Astrocyte (in vitro differentiated cells and primary cell): ENCODE measurements around the gene ABCG8.

Experiments
- EZH2 ChIP-seq: IDR thresholded peaks from 2 replicates; pipeline ENCODE4 v1.6.1; 2012; ENCODE audit warnings: mild to moderate bottlenecking, low read length, inconsistent platforms; ENCODE audit not compliant: insufficient read depth
- TF ChIP-seq, protein P1 (sequence below): IDR thresholded peaks from 2 replicates; pipeline ENCODE4 v1.5.1; 2011; ENCODE audit warnings: low read depth, mild to moderate bottlenecking, inconsistent platforms, low read length, moderate library complexity; ENCODE audit not compliant: insufficient read depth

DNA sequence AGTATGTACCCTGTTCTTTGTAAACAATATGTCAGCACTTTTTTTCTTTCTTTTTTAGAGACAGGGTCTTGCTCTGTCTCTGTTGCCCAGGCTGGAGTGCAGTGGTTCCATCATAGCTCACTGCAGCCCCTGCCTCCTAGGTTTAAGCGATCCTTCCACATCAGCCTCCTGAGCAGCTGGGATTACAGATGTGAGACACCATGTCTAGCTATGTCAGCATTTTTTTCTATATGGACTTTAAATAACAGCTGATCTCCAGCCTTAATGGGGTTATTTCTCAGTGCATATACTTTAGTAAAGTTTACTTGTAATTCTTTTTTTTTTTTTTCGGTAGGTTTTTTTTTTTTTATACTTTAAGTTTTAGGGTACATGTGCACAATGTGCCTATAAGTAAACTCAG lies 26.8 kb upstream of the ABCG8 start:
- TF ChIP-seq, protein P1, sequence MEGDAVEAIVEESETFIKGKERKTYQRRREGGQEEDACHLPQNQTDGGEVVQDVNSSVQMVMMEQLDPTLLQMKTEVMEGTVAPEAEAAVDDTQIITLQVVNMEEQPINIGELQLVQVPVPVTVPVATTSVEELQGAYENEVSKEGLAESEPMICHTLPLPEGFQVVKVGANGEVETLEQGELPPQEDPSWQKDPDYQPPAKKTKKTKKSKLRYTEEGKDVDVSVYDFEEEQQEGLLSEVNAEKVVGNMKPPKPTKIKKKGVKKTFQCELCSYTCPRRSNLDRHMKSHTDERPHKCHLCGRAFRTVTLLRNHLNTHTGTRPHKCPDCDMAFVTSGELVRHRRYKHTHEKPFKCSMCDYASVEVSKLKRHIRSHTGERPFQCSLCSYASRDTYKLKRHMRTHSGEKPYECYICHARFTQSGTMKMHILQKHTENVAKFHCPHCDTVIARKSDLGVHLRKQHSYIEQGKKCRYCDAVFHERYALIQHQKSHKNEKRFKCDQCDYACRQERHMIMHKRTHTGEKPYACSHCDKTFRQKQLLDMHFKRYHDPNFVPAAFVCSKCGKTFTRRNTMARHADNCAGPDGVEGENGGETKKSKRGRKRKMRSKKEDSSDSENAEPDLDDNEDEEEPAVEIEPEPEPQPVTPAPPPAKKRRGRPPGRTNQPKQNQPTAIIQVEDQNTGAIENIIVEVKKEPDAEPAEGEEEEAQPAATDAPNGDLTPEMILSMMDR, result no peak
- TF ChIP-seq EZH2, result no peak
